OCI-LY7 (cell line): Measurements from ENCODE around the gene TTC38.

Experiments used
- EZH2phosphoT487 ChIP-seq: fragments of 200-600 bp; sonication (generic); IDR thresholded peaks from 2 replicates; pipeline ENCODE4 v1.6.1; 2018; ENCODE audit warnings: low read depth, borderline replicate concordance, mild to moderate bottlenecking, mixed run types, antibody characterized with exemption, low read length, moderate library complexity, mixed read lengths
- TF ChIP-seq, protein P1 (sequence below): fragments of 200-600 bp; sonication (generic); conservative IDR thresholded peaks from 2 replicates; pipeline ENCODE4 v1.5.1; 2014; ENCODE audit warnings: mild to moderate bottlenecking, antibody characterized with exemption, low read length, moderate library complexity, mixed read lengths

DNA sequence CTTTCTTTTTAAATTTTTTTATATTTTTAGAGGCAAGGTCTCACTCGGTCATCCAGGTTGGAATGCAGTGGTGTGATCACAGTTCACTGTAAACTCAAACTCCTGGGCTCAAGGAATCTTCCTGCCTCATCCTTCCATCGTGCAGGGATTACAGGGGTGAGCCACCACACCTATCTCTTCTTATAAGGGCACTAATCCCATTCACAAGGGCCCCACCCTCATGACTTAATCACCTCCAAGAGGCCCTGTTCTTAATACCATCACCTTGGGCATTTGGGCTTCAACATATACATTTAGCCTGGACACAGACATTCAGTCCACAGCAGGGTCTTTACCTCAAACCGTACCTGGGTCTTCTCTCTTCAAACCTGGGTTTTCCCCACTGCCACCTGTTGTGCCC lies 24.4 kb downstream of the TTC38 start:
- TF ChIP-seq, protein P1, sequence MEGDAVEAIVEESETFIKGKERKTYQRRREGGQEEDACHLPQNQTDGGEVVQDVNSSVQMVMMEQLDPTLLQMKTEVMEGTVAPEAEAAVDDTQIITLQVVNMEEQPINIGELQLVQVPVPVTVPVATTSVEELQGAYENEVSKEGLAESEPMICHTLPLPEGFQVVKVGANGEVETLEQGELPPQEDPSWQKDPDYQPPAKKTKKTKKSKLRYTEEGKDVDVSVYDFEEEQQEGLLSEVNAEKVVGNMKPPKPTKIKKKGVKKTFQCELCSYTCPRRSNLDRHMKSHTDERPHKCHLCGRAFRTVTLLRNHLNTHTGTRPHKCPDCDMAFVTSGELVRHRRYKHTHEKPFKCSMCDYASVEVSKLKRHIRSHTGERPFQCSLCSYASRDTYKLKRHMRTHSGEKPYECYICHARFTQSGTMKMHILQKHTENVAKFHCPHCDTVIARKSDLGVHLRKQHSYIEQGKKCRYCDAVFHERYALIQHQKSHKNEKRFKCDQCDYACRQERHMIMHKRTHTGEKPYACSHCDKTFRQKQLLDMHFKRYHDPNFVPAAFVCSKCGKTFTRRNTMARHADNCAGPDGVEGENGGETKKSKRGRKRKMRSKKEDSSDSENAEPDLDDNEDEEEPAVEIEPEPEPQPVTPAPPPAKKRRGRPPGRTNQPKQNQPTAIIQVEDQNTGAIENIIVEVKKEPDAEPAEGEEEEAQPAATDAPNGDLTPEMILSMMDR: no peak
- TF ChIP-seq EZH2phosphoT487: no peak
